H9 (cell line): ENCODE measurements around the gene ATP6V0B. TPM values are rescaled to one million over a fixed set of nuclear protein-coding genes. Genes with fewer than 3 reads are reported as not detected.

Source experiments
- DNase-seq: peaks from one replicate; pipeline ENCODE4 v3.0.0-alpha.2; 2017
- H2AFZ ChIP-seq: one replicate; pipeline ENCODE4 v1.6.1; 2013; ENCODE audit warnings: mild to moderate bottlenecking, low read length, control low read depth, moderate library complexity
- H2AK5ac ChIP-seq: 2 replicates; pipeline ENCODE4 v1.6.1; 2013; ENCODE audit warnings: low read length, control low read depth, mixed read lengths; ENCODE audit not compliant: insufficient read length
- H2BK120ac ChIP-seq: one replicate; pipeline ENCODE4 v1.6.1; 2013; ENCODE audit warnings: low read depth, mild to moderate bottlenecking, low read length, control low read depth, inconsistent platforms; ENCODE audit not compliant: poor library complexity, severe bottlenecking
- H2BK12ac ChIP-seq: 2 replicates; pipeline ENCODE4 v1.6.1; 2013; ENCODE audit warnings: low read length, control low read depth, mixed read lengths, low read depth; ENCODE audit not compliant: insufficient read length
- H2BK15ac ChIP-seq: 2 replicates; pipeline ENCODE4 v1.6.1; 2013; ENCODE audit warnings: low read depth, low read length, control low read depth
- H2BK20ac ChIP-seq: one replicate; pipeline ENCODE4 v1.6.1; 2013; ENCODE audit warnings: low read depth, mild to moderate bottlenecking, low read length, control low read depth, inconsistent platforms; ENCODE audit not compliant: poor library complexity, severe bottlenecking
- H2BK5ac ChIP-seq: 2 replicates; pipeline ENCODE4 v1.6.1; 2013; ENCODE audit warnings: low read length, control low read depth, mixed read lengths; ENCODE audit not compliant: insufficient read length
- H3K14ac ChIP-seq: 2 replicates; pipeline ENCODE4 v1.6.1; 2013; ENCODE audit warnings: low read length, control low read depth; ENCODE audit not compliant: insufficient read depth
- H3K18ac ChIP-seq: 2 replicates; pipeline ENCODE4 v1.6.1; 2013; ENCODE audit warnings: low read depth, mild to moderate bottlenecking, mixed read lengths, low read length, control low read depth; ENCODE audit not compliant: insufficient read length
- H3K23ac ChIP-seq: 2 replicates; pipeline ENCODE4 v1.6.1; 2013; ENCODE audit warnings: low read length, control low read depth, mixed read lengths, low read depth; ENCODE audit not compliant: insufficient read length
- H3K23me2 ChIP-seq: 2 replicates; pipeline ENCODE4 v1.6.1; 2013; ENCODE audit warnings: low read depth, mild to moderate bottlenecking, mixed read lengths, low read length, control low read depth; ENCODE audit not compliant: insufficient read length, poor library complexity, severe bottlenecking
- H3K27ac ChIP-seq: 2 replicates; pipeline ENCODE4 v1.5.1; 2013; ENCODE audit warnings: low read length, control low read depth, mixed read lengths, low read depth; ENCODE audit not compliant: insufficient read length
- H3K27me3 ChIP-seq: 2 replicates; pipeline ENCODE4 v1.6.1; 2013; ENCODE audit warnings: low read length, control low read depth, inconsistent platforms; ENCODE audit not compliant: insufficient read depth
- H3K4ac ChIP-seq: 2 replicates; pipeline ENCODE4 v1.6.1; 2013; ENCODE audit warnings: low read depth, mild to moderate bottlenecking, control low read depth, inconsistent platforms, low read length, moderate library complexity
- H3K4me1 ChIP-seq: 2 replicates; pipeline ENCODE4 v1.6.1; 2013; ENCODE audit warnings: low read length, control low read depth, inconsistent platforms; ENCODE audit not compliant: insufficient read depth
- H3K4me2 ChIP-seq: 2 replicates; pipeline ENCODE4 v1.6.1; 2013; ENCODE audit warnings: low read length, control low read depth, mixed read lengths; ENCODE audit not compliant: insufficient read length, insufficient read depth
- H3K56ac ChIP-seq: 2 replicates; pipeline ENCODE4 v1.6.1; 2013; ENCODE audit warnings: low read depth, mild to moderate bottlenecking, mixed read lengths, low read length, control low read depth; ENCODE audit not compliant: insufficient read length
- H3K79me1 ChIP-seq: 2 replicates; pipeline ENCODE4 v1.6.1; 2013; ENCODE audit warnings: low read depth, mild to moderate bottlenecking, moderate library complexity, low read length, control low read depth, inconsistent platforms; ENCODE audit not compliant: insufficient read depth, poor library complexity, severe bottlenecking
- H3K79me2 ChIP-seq: 2 replicates; pipeline ENCODE4 v1.6.1; 2013; ENCODE audit warnings: low read length, control low read depth, inconsistent platforms; ENCODE audit not compliant: insufficient read depth
- H3K9ac ChIP-seq: 2 replicates; pipeline ENCODE4 v1.6.1; 2013; ENCODE audit warnings: low read length, control low read depth, mixed read lengths; ENCODE audit not compliant: insufficient read length; ENCODE audit errors: extremely low read depth
- H3K9me3 ChIP-seq: one replicate; pipeline ENCODE4 v1.6.1; 2013; ENCODE audit warnings: low read depth, low read length, inconsistent platforms; ENCODE audit not compliant: control insufficient read depth
- H3T11ph ChIP-seq: one replicate; pipeline ENCODE4 v1.6.1; 2013; ENCODE audit warnings: mild to moderate bottlenecking, low read length, control low read depth, inconsistent platforms
- H4K20me1 ChIP-seq: one replicate; pipeline ENCODE4 v1.6.1; 2013; ENCODE audit not compliant: control insufficient read depth, insufficient read length, insufficient read depth
- H4K5ac ChIP-seq: 2 replicates; pipeline ENCODE4 v1.6.1; 2013; ENCODE audit warnings: low read depth, mild to moderate bottlenecking, mixed read lengths, low read length, control low read depth; ENCODE audit not compliant: insufficient read length
- H4K8ac ChIP-seq: replicated peaks from 2 replicates; pipeline ENCODE4 v1.6.1; 2013; ENCODE audit warnings: low read length, control low read depth, mixed read lengths, low read depth; ENCODE audit not compliant: insufficient read length
- H4K91ac ChIP-seq: 2 replicates; pipeline ENCODE4 v1.6.1; 2013; ENCODE audit warnings: low read depth, mild to moderate bottlenecking, moderate library complexity, mixed read lengths, low read length, control low read depth; ENCODE audit not compliant: insufficient read length
- H3K27ac Mint-ChIP-seq, 3 experiments: 2 replicates in 2 of 3; 3 replicates in 1 of 3; pipeline ENCODE4 v1.8.0; 2020 to 2021; ENCODE audit warnings: mixed read lengths in 3 of 3, mild to moderate bottlenecking in 1 of 3, moderate library complexity in 1 of 3
- H3K27me3 Mint-ChIP-seq: 2 replicates; pipeline ENCODE4 v1.8.0; 2021; ENCODE audit warnings: low read depth, mild to moderate bottlenecking, moderate library complexity, mixed read lengths
- H3K36me3 Mint-ChIP-seq, 3 experiments: 2 replicates in 2 of 3; 3 replicates in 1 of 3; pipeline ENCODE4 v1.8.0; 2020 to 2021; ENCODE audit warnings: low read depth in 3 of 3, mixed read lengths in 3 of 3; ENCODE audit not compliant: insufficient read depth in 1 of 3
- H3K4me1 Mint-ChIP-seq, 2 experiments: 2 replicates each; pipeline ENCODE4 v1.8.0; 2020; ENCODE audit warnings: mixed read lengths in 2 of 2
- H3K4me3 Mint-ChIP-seq, 2 experiments: 2 replicates in 1 of 2; 3 replicates in 1 of 2; pipeline ENCODE4 v1.8.0; 2020 to 2021; ENCODE audit warnings: mild to moderate bottlenecking in 2 of 2, mixed read lengths in 2 of 2, moderate library complexity in 1 of 2
- H3K9me3 Mint-ChIP-seq, 2 experiments: 2 replicates in 1 of 2; 3 replicates in 1 of 2; pipeline ENCODE4 v1.8.0; 2020; ENCODE audit warnings: mild to moderate bottlenecking in 2 of 2, mixed read lengths in 2 of 2, moderate library complexity in 1 of 2
- WGBS: extraction: QIAGEN DNeasy Blood & Tissue Kit; methylation state at CpG from one replicate; pipeline ENCODE4 v1.1.7; 2013; ENCODE audit warnings: missing lambda C conversion rate, low lambda C conversion rate, mixed read lengths; ENCODE audit not compliant: insufficient read length; ENCODE audit errors: extremely low coverage; 5-methylcytosine and 5-hydroxymethylcytosine counted together
- total RNA-seq: library from RNA; stranded (reverse); gene quantifications from 2 replicates; pipeline ENCODE4 v1.2.1, GENCODE V29; 2021
- TF ChIP-seq, protein P1 (sequence below): fragments of 200-600 bp; sonication (generic); conservative IDR thresholded peaks from 3 replicates; pipeline ENCODE4 v1.8.0; 2021; ENCODE audit warnings: antibody characterized with exemption, mild to moderate bottlenecking

Gene ATP6V0B
- total RNA-seq, 1 experiment from 2014 or later, result 131 TPM

DNA sequence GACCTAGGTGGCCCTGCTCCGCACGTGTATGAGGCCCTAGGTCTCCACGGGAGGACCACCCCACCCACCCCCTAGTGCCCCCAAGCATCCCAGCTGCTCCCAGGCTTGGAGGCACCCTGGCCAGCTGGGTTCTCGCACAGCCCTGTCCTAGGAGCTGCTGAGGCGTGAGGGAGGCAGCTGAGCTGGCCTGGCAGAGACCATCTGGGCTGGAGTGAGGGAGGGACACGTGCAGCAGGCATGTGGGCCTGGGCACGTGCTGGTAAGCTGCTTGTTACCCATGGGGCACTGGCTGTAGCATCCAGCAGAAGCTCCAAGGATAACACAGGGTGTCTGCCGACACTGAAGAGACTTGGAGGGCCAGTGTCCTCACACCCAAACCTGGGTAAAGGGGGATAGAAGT, 46.4 kb downstream of the ATP6V0B start:
- WGBS, result no CpG with 5 or more reads among the region's 8 CpGs
- Histone ChIP-seq H3T11ph (no peak overlapping the region), H3K4me1 (no peaks in the 10 kb centered on the region), H3K4ac (no peak overlapping the region), H2AFZ (no peak overlapping the region), H3K18ac (no peak overlapping the region), H3K4me2 (no peak overlapping the region), H3K23me2 (no peaks in the 10 kb centered on the region), H3K79me2 (no peaks in the 10 kb centered on the region), H3K14ac (no peak overlapping the region), H3K27me3 (no peaks in the 10 kb centered on the region), H3K27ac (no peak overlapping the region), H3K56ac (no peak overlapping the region), H2BK120ac (no peak overlapping the region), H4K8ac (no peak overlapping the region), H2BK12ac (no peak overlapping the region), H2BK20ac (no peak overlapping the region), H2BK5ac (no peak overlapping the region), H3K79me1 (no peaks in the 10 kb centered on the region), H2AK5ac (no peak overlapping the region), H4K5ac (no peak overlapping the region), H4K20me1 (no peaks in the 10 kb centered on the region), H2BK15ac (no peak overlapping the region), H3K9me3 (no peaks in the 10 kb centered on the region), H3K9ac (no peak overlapping the region), H3K23ac (no peak overlapping the region), H4K91ac (no peak overlapping the region)
- no peaks in the 10 kb centered on the region for H3K9me3 Mint-ChIP-seq
- no peak overlapping the region for H3K4me3 Mint-ChIP-seq
- TF ChIP-seq, protein P1, sequence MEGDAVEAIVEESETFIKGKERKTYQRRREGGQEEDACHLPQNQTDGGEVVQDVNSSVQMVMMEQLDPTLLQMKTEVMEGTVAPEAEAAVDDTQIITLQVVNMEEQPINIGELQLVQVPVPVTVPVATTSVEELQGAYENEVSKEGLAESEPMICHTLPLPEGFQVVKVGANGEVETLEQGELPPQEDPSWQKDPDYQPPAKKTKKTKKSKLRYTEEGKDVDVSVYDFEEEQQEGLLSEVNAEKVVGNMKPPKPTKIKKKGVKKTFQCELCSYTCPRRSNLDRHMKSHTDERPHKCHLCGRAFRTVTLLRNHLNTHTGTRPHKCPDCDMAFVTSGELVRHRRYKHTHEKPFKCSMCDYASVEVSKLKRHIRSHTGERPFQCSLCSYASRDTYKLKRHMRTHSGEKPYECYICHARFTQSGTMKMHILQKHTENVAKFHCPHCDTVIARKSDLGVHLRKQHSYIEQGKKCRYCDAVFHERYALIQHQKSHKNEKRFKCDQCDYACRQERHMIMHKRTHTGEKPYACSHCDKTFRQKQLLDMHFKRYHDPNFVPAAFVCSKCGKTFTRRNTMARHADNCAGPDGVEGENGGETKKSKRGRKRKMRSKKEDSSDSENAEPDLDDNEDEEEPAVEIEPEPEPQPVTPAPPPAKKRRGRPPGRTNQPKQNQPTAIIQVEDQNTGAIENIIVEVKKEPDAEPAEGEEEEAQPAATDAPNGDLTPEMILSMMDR, result no peak
- no peak for DNase-seq
- peaks cover 17 to 20% of the 10 kb centered on the region in 2 experiments for H3K4me1 Mint-ChIP-seq
- H3K36me3 Mint-ChIP-seq, result peaks cover 18 to 39% (median 18%) of the 10 kb centered on the region in 3 experiments
- no peaks in the 10 kb centered on the region for H3K27me3 Mint-ChIP-seq
- no peak overlapping the region for H3K27ac Mint-ChIP-seq
